ENCODE measurements around the gene NECTIN2. TPM values are rescaled to one million over a fixed set of nuclear protein-coding genes. Genes with fewer than 3 reads are reported as not detected.
"Not testable (repeated sequence)": the region's sequence is repeated elsewhere in the genome, so short reads cannot be mapped to it uniquely, and the experiment has no call there.

NECTIN2 gene
- total RNA-seq, 4 donors from 2014 or later, result 58.6 to 129 (median 90.2) TPM

GRCh38 chr19:44824761-44825160, 21.3 kb upstream of the NECTIN2 start:
- DNase-seq (ENCODE audit: low spot score), result no peak
- ATAC-seq (ENCODE audit: low FRiP score), result no peak
- no peak for TF ChIP-seq CTCF (IDR thresholded peaks at IDR 0.05)

DNA sequence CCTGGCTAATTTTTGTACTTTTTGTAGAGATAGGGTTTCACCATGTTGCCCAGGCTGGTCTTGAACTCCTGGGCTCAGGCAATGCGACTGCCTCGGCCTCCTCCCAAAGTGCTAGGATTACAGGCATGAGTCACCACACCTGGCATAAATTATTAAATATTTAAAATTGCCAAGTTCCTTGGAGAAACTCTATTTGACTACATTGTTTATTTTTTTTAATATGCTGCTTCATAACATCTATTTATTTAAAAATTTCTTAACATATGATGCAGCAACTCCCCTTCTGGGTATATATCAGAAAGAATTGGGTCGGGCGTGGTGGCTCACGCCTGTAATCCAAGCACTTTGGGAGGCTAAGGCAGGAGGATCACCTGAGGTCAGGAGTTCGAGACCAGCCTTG, 13.2 kb upstream of the NECTIN2 start:
- ATAC-seq (ENCODE audit: low FRiP score); DNase-seq (ENCODE audit: low spot score): not testable (repeated sequence)

DNA sequence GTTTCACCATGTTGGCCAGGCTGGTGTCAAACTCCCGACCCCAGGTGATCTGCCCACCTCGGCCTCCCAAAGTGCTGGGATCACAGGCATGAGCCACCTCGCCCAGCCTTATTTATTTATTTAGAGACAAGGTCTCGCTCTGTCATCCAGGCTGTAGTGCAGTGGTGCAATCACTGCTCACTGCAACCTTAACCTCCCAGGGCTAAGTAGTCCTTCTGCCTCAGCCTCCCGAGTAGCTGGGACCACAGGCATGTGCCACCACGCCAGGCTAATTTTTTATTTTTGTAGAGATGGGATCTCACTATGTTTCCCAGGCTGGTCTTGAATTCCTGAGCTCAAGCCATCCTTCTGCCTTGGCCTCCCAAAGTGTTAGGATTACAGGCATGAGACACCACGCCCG, 11.7 kb upstream of the NECTIN2 start:
- not testable (repeated sequence) for ATAC-seq (ENCODE audit: low FRiP score); DNase-seq (ENCODE audit: low spot score)

DNA sequence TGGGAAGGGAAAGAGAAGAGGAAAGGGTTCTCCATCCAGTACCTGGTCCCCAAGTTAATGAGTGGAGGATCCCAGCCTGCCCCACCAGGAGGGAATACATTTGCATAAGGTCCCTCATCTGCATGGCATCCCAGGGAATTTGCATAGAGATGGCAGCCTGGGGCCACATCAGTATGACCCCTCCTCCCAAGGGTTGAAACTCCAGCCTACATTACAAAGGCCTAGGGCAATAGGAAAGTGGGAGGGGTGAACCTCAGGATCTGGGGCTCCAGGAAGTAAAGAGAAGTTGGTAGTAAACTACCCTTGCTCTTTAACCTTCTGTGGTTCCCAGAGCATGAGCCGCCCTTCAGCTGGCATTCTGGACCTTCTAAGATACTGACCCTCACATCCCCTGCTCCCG, 6.8 kb upstream of the NECTIN2 start:
- no peak for TF ChIP-seq CTCF (IDR thresholded peaks at IDR 0.05)
- DNase-seq (ENCODE audit: low spot score) (no peak), ATAC-seq (ENCODE audit: low FRiP score) (no peak)

DNA sequence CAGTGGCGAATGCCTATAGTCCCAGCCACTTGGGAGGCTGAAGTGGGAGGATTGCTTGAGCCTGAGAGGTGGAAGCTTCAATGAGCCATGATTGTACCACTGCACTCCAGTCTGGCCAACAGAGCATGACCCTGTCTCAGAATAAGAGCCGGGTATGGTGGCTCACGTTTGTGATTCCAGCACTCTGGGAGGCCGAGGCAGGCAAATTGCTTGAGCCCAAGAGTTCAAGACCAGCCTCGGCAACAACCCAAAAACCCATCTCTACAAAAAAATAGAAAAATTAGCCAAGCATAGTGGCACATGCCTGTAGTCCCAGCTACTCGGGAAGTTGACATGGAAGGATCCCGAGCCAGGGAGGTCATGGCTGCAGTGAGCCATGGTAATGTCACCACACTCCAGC, 5.3 kb upstream of the NECTIN2 start:
- no peak for TF ChIP-seq CTCF (IDR thresholded peaks at IDR 0.05)
- DNase-seq (ENCODE audit: low spot score) (no peak), ATAC-seq (ENCODE audit: low FRiP score) (no peak)

GRCh38 chr19:44841231-44841630, 4.9 kb upstream of the NECTIN2 start:
- no peak for TF ChIP-seq CTCF (IDR thresholded peaks at IDR 0.05)
- ATAC-seq (ENCODE audit: low FRiP score) (no peak), DNase-seq (ENCODE audit: low spot score) (no peak)

DNA sequence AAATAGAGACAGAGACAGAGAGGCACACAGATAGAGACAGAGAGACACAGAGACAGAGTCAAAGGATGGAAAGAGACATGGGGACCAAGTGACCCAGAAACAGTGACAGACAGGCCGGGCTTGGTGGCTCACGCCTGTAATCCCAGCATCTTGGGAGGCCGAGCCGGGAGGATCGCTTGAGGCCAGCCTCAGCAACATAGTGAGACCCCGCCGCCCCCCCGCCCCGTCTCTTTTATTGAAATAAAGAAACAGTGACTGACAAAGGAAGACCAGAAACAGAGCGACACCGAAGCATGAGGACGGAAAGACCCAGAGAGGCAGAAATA, 848 bp upstream of the NECTIN2 start:
- TF ChIP-seq CTCF (IDR thresholded peaks at IDR 0.05), result no peak
- DNase-seq (ENCODE audit: low spot score), result no peak
- ATAC-seq (ENCODE audit: low FRiP score), result no peak

DNA sequence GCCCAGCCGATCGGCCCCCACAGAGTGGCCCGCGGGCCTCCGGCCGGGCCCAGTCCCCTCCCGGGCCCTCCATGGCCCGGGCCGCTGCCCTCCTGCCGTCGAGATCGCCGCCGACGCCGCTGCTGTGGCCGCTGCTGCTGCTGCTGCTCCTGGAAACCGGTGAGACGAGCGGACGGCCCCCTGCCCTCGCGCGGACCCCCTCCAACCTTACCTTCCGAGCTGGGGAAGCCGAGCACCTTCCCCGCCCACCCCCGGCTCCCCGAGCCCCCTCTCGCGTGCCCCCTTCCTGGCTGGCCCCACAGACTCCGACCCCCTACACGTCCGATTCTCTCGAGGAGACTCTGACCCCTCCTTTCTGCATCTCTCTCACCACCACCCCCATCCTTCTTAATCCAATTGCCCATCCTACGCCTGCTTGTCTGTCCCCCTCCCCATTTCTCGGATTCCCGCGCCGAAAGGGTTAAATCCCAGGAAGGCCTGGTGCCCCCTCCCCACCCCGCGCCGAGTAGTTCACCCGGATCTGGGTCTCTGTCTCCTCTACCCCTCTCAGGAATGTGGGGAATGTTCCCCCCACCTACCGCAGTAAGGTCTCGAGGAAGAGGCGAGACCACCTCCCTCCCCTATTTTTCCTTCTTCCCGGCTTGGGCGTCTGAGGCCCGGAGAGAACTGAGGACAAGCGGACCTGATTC, 502 bp downstream of the NECTIN2 start:
- DNase-seq (ENCODE audit: low spot score), result no peak
- ATAC-seq (ENCODE audit: low FRiP score), result no peak

More for the DNA sequence above, 502 bp downstream of the NECTIN2 start:
- no peak for TF ChIP-seq CTCF (IDR thresholded peaks at IDR 0.05)

Data from omental fat pad (tissue), 4 donors.